ENCODE results near the gene STKLD1.
"Not testable (repeated sequence)": the region's sequence is repeated elsewhere in the genome, so short reads cannot be mapped to it uniquely, and the experiment has no call there.

DNA sequence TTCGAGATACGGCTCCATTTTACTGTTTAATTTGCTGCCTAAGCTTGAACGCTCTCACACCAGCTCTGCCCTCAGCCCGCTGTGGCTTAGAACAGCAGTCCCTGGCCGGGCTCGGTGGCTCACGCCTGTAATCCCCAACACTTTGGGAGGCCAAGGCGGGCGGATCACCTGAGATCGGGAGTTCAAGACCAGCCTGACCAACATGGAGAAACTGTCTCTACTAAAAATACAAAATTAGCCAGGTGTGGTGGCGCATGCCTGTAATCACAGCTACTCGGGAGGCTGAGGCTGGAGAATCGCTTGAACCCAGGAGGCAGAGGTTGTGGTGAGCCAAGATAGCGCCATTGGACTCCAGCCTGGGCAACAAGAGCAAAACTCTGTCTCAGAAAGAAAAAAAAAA is 1.1 kb downstream of the STKLD1 start:
- TF ChIP-seq, protein P1, sequence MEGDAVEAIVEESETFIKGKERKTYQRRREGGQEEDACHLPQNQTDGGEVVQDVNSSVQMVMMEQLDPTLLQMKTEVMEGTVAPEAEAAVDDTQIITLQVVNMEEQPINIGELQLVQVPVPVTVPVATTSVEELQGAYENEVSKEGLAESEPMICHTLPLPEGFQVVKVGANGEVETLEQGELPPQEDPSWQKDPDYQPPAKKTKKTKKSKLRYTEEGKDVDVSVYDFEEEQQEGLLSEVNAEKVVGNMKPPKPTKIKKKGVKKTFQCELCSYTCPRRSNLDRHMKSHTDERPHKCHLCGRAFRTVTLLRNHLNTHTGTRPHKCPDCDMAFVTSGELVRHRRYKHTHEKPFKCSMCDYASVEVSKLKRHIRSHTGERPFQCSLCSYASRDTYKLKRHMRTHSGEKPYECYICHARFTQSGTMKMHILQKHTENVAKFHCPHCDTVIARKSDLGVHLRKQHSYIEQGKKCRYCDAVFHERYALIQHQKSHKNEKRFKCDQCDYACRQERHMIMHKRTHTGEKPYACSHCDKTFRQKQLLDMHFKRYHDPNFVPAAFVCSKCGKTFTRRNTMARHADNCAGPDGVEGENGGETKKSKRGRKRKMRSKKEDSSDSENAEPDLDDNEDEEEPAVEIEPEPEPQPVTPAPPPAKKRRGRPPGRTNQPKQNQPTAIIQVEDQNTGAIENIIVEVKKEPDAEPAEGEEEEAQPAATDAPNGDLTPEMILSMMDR (IDR thresholded peaks at IDR 0.05), result not testable (repeated sequence)
- not testable (repeated sequence) for TF ChIP-seq POLR2A (IDR thresholded peaks at IDR 0.05)

Measured in esophagus squamous epithelium (tissue), 4 donors.